Panc1 (cell line): ENCODE measurements around the gene WBP1L.

Experiments
- TF ChIP-seq, protein P1 (sequence below): fragments of 450-650 bp; IDR thresholded peaks from 2 replicates; pipeline ENCODE4 v1.5.1; 2017; ENCODE audit warnings: mild to moderate bottlenecking
- TF ChIP-seq, protein P2 (sequence below), 2 experiments: IDR thresholded peaks; 2 replicates each; pipeline ENCODE4 v1.6.1; 2011 to 2012; ENCODE audit warnings: low read depth in 2 of 2, control low read depth in 1 of 2, low read length in 1 of 2, mild to moderate bottlenecking in 1 of 2, moderate library complexity in 1 of 2; ENCODE audit not compliant: insufficient read depth in 1 of 2

DNA sequence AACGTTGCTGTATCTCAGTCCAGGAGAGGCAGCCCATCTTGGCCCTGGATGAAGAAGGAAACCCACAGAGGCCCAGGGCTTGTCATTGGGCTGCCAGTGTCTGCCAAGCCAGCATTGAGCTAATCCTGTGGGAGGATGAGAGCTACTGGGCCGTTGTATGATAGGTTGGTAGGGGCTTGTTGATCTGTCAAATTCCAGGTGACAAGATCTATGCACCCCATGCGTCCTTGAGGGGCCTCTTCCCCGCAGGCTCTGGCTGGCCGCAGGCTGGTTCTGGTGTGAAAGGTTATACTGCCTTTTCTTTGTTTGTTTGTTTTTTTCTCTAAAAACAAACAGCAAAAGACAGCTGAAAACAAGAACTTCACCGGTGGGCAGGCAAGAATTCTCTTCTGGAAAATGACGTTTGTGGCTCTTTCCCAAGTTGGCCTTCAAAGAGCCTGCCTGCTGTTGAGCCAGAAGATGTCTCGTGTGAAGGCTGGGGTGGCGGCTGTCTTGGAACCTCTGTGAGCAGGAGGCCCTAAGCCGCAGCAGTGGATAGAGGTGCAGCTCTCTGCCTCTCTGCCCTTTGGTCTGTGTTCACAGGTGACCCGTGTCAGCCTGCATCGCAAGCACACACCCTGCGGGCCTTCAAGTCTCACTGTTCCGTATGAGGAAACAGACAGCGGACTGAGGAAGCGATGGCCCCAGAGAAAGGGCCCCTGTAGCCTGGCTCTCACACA, 70.1 kb downstream of the WBP1L start:
- TF ChIP-seq, protein P1, sequence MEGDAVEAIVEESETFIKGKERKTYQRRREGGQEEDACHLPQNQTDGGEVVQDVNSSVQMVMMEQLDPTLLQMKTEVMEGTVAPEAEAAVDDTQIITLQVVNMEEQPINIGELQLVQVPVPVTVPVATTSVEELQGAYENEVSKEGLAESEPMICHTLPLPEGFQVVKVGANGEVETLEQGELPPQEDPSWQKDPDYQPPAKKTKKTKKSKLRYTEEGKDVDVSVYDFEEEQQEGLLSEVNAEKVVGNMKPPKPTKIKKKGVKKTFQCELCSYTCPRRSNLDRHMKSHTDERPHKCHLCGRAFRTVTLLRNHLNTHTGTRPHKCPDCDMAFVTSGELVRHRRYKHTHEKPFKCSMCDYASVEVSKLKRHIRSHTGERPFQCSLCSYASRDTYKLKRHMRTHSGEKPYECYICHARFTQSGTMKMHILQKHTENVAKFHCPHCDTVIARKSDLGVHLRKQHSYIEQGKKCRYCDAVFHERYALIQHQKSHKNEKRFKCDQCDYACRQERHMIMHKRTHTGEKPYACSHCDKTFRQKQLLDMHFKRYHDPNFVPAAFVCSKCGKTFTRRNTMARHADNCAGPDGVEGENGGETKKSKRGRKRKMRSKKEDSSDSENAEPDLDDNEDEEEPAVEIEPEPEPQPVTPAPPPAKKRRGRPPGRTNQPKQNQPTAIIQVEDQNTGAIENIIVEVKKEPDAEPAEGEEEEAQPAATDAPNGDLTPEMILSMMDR: no peak
- TF ChIP-seq, protein P2, sequence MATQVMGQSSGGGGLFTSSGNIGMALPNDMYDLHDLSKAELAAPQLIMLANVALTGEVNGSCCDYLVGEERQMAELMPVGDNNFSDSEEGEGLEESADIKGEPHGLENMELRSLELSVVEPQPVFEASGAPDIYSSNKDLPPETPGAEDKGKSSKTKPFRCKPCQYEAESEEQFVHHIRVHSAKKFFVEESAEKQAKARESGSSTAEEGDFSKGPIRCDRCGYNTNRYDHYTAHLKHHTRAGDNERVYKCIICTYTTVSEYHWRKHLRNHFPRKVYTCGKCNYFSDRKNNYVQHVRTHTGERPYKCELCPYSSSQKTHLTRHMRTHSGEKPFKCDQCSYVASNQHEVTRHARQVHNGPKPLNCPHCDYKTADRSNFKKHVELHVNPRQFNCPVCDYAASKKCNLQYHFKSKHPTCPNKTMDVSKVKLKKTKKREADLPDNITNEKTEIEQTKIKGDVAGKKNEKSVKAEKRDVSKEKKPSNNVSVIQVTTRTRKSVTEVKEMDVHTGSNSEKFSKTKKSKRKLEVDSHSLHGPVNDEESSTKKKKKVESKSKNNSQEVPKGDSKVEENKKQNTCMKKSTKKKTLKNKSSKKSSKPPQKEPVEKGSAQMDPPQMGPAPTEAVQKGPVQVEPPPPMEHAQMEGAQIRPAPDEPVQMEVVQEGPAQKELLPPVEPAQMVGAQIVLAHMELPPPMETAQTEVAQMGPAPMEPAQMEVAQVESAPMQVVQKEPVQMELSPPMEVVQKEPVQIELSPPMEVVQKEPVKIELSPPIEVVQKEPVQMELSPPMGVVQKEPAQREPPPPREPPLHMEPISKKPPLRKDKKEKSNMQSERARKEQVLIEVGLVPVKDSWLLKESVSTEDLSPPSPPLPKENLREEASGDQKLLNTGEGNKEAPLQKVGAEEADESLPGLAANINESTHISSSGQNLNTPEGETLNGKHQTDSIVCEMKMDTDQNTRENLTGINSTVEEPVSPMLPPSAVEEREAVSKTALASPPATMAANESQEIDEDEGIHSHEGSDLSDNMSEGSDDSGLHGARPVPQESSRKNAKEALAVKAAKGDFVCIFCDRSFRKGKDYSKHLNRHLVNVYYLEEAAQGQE (IDR thresholded peaks at IDR 0.05; ENCODE audit: insufficient read depth in 1 of 2, low read depth in 2 of 2, low read length in 1 of 2): no peak
